GM18517 (cell line): ENCODE results near the gene UBR7.
"Not testable (repeated sequence)": the region's sequence is repeated elsewhere in the genome, so short reads cannot be mapped to it uniquely, and the experiment has no call there.

Source experiments
- ATAC-seq: cut with Tn5 transposase; IDR thresholded peaks from one replicate; pipeline ENCODE4 v1.9.1; 2021; ENCODE audit warnings: mild to moderate bottlenecking, moderate library complexity; ENCODE audit not compliant: unreplicated experiment

Gene UBR7, protein sequence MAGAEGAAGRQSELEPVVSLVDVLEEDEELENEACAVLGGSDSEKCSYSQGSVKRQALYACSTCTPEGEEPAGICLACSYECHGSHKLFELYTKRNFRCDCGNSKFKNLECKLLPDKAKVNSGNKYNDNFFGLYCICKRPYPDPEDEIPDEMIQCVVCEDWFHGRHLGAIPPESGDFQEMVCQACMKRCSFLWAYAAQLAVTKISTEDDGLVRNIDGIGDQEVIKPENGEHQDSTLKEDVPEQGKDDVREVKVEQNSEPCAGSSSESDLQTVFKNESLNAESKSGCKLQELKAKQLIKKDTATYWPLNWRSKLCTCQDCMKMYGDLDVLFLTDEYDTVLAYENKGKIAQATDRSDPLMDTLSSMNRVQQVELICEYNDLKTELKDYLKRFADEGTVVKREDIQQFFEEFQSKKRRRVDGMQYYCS

DNA sequence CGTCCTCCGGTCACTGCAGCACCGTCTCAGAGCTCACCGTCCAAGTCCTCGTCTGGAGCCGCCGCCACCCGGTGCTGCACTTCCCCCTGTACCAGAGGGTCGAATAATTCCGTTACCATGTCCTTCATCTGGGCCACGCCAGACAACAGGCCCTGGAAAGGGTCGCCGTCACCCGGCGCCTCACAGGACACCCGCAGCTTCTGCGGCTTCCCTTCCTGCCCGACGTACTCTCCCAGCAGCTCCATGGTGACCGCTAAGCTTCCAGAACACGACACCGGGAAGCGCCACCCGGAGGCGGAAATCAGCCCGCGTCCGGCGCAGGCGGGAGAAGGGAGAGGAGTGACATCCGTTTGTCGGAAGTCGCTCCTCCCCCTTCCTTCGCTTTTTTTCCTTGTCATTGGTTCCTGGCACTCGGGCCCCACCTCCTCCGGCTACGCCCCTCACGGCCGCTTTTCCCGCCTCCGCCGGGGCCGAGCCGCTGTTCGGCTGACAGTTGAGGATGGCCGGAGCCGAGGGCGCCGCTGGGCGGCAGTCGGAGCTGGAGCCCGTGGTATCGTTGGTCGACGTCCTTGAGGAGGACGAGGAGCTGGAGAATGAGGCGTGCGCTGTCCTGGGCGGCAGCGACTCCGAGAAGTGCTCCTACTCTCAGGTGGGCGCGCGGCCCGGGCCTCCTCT lies at the start of gene UBR7, which contains the start of gene GON7:
Gene UBR7 (plus strand): TSS at position 464 of the 675 bp plus-strand sequence. CDS start 36 bp downstream, at position 500.
Gene GON7 (minus strand): TSS at position 273 of the 675 bp plus-strand sequence. CDS start 28 bp downstream, at position 245.
- peak; percentile 76 for ATAC-seq

DNA sequence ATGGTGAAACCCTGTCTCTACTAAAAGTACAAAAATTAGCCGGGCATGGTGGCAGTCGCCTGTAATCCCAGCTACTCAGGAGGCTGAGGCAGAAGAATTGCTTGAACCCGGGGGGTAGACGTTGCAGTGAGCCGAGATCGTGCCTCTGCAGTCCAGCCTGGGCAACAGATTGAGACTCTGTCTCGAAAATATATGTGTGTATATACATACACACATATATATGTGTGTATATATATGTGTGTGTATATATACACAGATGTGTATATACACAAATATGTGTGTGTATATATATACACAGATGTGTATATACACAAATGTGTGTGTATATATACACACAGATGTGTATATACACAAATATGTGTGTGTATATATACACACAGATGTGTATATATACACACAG lies 48.7 kb upstream of the UBR7 start:
- not testable (repeated sequence) for ATAC-seq

DNA sequence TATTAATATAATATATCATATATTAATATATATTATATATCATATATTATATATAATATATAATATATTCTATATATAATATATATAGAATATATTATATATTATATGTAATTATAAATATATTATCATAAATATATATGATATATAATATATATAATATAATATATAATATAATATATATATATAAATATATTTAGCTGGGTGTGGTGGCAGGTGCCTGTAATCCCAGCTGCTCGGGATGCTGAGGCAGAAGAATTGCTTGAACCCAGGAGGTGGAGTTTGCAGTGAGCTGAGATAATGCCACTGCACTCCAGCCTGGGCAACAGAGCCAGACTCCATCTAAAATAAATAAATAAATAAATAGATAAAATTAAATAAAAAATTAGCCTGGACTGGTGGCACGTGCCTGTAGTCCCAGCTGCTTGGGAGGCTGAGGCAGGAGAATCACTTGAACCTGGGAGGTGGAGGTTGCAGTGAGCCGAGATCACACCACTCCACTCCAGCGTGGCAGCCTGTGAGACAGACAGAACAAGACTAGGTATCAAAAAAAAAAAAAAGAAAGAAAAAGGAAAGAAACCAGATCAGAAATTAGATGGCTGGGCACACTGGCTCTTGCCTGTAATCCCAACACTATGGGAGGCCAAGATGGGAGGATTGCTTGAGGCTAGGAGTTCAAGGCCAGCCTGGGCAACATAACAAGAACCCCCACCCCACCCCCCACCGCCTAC lies 47.3 kb upstream of the UBR7 start:
- not testable (repeated sequence) for ATAC-seq

DNA sequence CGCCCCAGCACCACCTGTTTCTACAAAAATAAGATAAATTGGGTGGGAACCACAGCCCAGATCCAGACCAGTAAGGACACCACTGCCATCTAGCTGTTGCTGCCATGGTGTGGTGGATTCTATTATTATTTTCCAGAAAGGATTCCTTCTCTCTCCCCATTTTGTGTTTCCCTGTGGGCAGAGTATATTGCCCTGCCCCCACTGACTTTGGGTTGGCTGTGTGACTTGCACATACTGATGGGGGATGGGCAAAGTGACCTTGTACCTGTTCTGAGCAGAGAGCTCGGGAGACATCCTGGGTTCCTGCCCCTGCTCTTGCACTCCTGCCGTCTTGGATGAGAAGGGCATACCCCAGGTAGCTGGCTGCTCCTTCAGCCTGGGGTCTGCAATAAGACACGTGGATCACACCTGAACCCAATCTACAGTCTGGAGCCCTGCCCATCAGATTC lies 46.7 kb upstream of the UBR7 start:
- ATAC-seq, result no peak

DNA sequence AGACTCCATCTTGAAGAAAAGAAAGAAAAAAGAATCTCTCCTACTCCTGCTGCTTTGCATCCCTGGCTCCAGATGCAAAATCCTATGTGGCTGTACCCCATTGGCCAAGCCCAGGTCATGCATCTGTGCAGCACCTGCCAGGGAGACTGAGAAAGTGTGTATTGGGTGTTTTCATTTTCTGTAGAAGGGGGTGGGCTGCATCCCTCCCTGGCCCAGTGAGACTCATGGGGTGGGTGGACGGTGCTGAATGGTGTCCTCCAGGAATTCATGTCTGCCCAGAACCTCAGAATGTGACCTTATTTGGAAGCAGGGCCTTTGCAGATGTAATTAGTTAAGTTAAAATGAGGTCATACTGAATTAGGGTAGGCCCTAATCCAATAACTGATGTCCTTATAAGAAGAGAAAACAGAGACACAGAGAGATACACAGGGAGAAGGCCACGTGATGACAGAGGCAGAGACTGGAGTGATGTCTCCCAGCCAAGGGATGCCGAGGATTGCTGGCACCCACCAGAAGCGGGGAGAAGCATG lies 45.6 kb upstream of the UBR7 start:
- ATAC-seq, result no peak

DNA sequence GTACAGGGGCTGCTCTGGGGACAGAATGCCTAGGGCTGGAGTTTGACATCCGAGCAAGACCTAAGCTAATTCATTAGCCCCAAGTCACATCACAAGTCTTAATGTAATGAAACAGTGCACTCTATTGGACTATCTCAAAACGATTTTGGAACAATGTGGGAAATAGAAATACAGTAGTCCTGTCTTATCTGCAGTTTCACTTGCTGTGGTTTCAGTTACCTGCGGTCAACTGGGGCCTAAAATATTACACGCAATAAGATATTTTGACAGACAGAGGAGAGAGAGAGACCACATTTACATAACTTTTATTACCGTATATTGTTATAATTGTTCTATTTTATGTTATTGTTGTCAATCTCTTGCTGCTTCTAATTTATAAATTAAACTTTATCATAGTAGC lies 43.5 kb upstream of the UBR7 start:
- no peak for ATAC-seq

DNA sequence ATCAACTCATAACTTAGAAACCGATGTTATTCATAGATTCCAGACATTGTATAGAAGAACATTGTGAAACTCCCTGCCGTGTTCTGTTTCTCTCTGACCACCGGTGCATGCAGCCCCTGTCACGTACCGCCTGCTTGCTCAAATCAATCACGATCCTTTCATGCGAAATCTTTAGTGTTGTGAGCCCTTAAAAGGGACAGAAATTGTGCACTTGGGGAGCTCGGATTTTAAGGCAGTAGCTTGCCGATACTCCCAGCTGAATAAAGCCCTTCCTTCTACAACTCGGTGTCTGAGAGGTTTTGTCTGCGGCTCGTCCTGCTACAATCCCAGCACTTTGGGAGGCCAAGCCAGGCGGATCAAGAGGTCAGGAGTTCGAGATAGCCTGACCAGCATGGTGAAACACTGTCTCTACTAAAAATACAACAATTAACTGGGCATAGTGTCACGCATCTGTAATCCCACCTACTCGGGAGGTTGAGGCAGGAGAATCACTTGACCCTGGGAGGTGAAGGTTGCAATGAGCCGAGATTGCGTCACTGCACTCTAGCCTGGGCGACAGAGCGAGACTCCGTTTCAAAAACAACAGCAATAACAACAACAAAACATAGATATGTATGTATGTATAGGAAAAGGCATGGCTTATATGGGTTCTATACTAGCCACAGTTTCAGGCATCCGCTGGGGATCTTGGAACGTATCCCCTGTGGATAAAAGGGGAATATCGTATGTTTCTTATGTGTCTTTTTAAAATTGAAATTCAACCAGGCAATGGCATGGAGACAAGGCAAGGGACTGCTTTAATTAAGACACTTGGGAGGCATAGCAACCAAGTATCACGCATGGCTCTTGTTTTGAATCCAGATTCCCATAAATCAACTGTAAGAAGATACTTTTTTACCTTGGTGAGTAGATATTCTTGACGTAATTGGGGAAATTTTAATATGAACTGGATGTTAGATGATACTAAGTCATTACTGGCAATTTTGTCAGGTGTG lies 41.5 kb upstream of the UBR7 start:
- ATAC-seq, result not testable (repeated sequence)

DNA sequence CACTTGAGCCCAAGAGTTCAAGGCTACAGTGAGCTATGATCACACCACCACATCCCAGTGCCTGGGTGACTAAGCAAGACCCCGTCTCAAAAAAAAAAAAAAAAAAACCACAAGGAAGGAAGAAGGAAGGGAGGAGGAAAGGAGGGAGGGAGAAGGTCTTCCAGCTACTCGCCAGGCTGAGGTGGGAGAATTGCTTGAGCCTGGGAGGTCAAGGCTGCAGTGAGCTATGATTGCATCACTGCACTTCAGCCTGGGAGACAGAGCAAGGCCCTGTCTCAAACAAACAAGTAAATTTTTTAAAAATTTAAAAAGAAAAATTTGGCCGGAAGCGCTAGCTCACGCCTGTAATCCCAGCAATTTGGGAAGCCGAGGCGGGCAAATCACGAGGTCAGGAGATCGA lies 38.4 kb upstream of the UBR7 start:
- not testable (repeated sequence) for ATAC-seq

DNA sequence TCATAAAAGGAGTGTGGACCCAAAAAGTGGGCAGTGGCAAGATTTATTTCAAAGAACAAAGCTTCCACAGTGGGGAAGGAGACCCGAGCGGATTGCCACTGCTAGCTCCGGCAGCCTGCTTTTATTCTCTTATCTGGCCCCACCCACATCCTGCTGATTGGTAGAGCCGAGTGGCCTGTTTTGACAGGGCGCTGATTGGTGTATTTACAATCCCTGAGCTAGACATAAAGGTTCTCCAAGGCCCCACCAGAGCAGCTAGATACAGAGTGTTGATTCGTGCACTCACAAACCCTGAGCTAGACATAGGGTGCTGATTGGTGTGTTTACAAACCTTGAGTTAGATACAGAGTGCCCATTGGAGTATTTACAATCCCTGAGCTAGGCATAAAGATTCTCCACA lies 37.4 kb upstream of the UBR7 start:
- ATAC-seq, result not testable (repeated sequence)

DNA sequence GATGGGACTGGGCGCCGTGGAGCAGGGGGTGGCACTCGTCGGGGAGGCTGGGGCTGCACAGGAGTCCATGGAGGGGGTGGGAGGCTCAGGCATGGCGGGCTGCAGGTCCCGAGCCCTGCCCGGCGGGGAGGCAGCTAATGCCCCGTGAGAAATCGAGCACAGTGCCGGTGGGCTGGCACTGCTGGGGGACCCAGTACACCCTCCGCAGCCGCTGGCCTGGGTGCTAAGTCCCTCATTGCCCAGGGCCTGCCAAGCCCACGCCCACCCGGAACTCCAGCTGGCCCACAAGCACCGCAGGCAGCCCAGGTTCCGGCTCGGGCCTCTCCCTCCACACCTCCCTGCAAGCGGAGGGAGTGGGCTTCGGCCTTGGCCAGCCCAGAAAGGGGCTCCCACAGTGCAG lies 36.9 kb upstream of the UBR7 start:
- not testable (repeated sequence) for ATAC-seq

DNA sequence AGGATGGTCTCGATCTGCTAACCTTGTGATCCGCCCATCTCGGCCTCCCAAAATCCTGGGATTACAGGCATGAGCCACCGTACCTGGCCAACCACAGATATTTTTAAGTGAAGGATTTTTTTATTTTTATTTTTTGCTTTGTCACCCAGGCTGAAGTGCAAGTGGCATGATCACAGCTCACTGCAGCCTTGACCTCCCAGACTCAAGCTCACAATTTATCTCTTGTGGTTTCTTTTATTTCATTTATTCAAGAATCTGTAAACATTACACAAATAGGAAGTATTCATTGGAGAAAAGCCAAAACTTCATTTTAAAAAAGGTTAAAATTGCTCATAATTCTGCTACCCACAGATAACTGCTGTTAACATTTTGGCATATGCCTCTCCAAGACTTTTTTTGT lies 35.7 kb upstream of the UBR7 start:
- ATAC-seq, result no peak

DNA sequence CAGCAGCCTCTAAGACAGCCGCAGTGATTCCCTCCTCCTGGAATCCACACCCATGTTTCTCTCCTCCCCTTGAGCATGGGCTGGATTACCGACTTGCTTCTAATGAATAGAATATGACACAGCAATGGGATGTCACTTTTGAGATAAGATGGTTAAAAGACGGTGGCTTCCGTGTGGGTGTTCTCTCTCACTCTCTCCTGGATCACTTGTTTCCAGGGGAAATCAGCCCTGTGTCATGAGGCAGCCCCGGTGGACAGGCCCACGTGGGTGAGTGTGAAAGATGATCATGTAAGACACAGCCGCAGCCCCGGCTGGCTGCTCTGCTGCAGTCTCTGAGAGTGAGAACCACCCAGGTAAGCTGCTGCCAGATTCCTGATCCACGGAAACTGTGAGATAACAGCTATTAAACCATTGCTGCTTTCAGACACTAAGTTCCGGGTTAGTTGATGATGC lies 33.1 kb upstream of the UBR7 start:
- ATAC-seq, result no peak

DNA sequence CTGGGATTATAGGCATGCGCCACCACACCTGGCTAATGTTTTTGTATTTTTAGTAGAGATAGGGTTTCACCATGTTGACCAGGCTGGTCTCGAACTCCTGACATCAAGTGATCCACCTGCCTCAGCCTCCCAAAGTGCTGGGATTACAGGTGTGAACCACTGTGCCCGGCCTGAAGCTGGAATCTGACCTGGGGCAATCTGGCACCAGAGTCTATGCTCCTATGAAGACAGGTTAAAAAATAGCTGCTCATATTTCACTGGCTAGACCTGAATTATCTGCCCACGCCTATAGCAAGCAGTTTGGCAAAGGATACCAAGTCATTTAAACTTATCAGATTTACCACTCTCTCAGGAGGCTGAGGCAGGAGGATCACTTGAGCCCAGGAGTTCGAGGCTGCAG lies 32.3 kb upstream of the UBR7 start:
- ATAC-seq, result not testable (repeated sequence)

DNA sequence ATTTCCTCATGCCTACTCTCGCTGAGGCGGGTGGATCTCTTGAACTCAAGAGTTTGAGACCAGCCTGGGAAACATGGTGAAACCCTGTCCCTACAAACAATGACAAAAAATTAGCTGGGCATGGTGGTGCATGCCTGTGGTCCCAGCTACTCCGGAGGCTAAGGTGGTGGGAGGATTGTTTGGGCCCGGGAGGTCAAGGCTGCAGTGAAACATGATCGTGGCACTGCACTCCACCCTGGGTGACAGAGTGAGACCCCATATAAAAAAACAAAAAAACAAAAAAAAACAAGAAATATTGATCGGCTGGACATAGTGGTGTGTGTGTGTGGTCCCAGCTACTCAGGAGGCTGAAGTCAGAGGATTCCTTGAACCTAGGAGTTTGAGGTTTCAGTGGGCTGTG lies 31.6 kb upstream of the UBR7 start:
- ATAC-seq, result no peak

DNA sequence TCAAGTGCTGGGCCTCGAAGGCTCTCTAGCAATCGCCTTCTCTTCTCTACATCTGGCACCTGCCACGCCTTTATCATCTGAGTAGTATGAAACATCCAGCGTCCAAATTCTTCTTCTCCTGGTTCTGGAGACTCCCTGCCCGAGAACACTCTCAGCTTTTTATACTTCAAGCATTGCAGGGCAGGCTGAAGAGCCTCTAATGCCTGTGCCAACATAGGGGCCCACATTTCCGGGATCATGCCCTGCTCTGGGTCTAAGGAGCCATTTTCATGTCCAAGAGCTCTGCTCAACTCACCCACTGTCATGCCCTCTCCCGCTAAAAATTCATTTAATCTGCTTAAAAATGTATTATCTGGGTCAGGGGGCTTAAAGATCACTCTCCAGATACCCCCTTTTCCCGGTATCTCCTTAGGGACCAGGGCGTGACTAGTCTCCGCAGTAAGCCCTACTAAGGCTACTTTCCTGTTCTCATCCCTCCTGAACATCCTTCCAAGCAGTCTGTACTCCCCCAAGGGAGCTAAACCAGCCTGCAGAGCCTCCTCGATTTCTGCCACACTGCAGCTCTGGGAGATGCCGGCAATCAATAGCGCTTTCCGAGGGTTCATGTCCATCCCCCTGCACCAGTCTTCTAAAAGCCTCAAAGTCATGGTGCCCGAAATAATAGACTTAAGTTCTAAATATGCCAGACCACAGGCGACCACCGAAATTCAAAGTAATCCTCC lies 23.3 kb upstream of the UBR7 start:
- ATAC-seq, result no peak

DNA sequence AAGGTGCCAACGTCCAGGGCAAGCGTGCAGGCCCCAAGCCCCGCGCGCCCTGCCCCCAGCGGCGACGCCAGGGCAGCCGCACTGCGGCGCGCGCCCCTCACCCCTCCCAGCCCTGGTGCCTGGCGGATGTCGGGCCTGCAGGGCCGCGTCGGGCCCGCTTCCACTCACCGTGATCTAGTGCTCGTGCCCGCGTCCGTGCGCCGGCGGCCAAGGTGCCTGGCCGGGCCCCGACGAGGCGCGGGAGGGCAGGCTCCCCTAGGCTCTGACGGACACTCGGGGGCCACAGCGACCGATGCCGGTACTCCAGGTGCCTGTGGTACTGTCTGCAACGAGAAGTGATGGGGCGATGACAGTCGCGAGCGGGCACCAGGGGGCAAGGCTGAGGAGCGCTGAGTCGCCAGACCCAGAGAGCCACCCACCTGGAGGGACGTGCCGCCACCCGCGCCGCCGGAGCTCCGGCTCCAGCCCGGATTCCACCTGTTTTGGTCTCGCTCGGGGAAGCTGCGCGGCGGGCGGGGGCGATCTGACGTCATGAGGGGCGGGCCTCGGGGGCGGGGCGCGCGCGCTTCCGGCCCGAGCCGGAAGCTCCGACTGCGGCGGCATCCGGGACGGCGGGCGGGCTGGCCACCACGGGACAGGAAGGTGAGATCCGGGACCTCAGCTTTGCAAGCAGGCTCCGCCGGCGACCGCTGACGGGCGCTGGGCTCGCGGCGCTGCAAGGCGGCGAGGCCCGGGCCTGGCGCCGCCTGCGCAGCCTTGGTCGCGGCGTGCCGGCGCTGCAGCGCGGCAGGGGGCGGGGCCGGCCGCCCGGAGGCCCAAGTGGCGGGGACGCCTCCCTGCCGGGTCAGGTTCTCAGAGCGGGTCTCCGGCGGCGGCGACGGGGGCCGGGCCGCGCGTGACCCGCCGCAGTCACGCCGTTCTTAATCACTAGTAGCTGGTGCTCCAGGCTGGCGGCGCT lies 22.4 kb upstream of the UBR7 start, which contains the start of the genes LYSET and MOAP1:
Gene LYSET (plus strand): TSS at position 927 of the 958 bp plus-strand sequence. CDS start 89 bp downstream, outside the sequence.
Gene MOAP1 (minus strand): TSS at position 507 of the 958 bp plus-strand sequence. CDS start 655 bp downstream, outside the sequence.
- peak; percentile 86 for ATAC-seq

DNA sequence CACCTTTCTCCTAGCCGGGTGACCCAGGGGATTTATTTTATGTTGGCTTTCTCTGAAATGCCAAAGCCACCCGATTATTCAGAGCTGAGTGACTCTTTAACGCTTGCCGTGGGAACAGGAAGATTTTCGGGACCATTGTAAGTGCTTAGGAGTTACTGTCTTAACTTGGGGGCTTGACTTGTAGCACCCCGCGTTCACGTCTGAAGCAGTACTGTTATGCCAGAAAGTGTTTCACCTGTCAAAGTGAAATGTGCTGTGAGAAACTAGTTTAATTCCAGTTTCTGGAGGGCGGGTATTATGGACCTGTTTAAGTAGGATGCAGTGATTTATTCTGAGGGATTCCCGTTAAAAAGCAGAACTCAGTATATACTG lies 21.7 kb upstream of the UBR7 start:
- ATAC-seq, result no peak

DNA sequence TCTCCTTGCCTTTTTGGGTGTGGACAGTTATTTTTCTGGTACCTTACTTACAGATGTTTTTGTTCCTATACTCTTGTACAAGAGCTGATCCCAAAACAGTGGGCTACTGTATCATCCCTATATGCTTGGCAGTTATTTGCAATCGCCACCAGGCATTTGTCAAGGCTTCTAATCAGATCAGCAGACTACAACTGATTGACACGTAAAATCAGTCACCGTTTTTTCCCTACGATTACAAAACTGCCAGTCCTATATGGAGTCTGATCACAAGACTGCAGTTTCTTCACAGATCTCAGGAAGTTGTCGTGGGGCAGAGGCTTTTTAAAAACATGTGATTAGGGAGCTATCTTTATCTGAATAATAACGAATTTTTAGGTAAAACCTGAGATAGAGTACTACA lies 20.6 kb upstream of the UBR7 start:
- ATAC-seq, result no peak
